Tibial nerve (tissue), 4 donors: ENCODE measurements around the gene OSR1. TPM values are rescaled to one million over a fixed set of nuclear protein-coding genes. Genes with fewer than 3 reads are reported as not detected.

Experiments used
- DNase-seq, 2 donors: peaks; one replicate each; pipeline ENCODE4 v3.0.0-alpha.2; 2019; ENCODE audit warnings: low spot score in 2 of 2
- H3K27ac ChIP-seq, 4 donors: fragments of 200-600 bp; sonication (generic) in 3 of 4; one replicate each; pipeline ENCODE4 v1.5.1; 2017 to 2019; ENCODE audit warnings: mild to moderate bottlenecking in 1 of 4
- H3K27me3 ChIP-seq, 2 donors: fragments of 200-600 bp; sonication (generic) in 1 of 2; one replicate each; pipeline versions ENCODE4 v1.5.1 to v1.6.0; 2017 to 2019
- H3K36me3 ChIP-seq, 3 donors: fragments of 200-600 bp; sonication (generic); one replicate each; pipeline ENCODE4 v1.5.1; 2018 to 2019
- H3K4me1 ChIP-seq, 4 donors: fragments of 200-600 bp; sonication (generic) in 3 of 4; one replicate each; pipeline ENCODE4 v1.5.1; 2017 to 2019
- H3K4me3 ChIP-seq, 4 donors: fragments of 200-600 bp; sonication (generic) in 3 of 4; one replicate each; pipeline ENCODE4 v1.5.1; 2017 to 2019; ENCODE audit warnings: mild to moderate bottlenecking in 1 of 4, moderate library complexity in 1 of 4
- H3K9me3 ChIP-seq, 4 donors: fragments of 200-600 bp; sonication (generic) in 3 of 4; one replicate each; pipeline ENCODE4 v1.5.1; 2017 to 2019
- CTCF ChIP-seq, 5 experiments: fragments of 200-600 bp in 3 of 5; fragments of 450-650 bp in 2 of 5; sonication (generic) in 3 of 5; IDR thresholded peaks; one replicate each; pipeline ENCODE4 v1.5.1; 2016 to 2019; ENCODE audit warnings: antibody characterized with exemption in 5 of 5, mild to moderate bottlenecking in 3 of 5, moderate library complexity in 2 of 5
- EP300 ChIP-seq, 2 donors: sonication (generic); formaldehyde crosslinking; IDR thresholded peaks; one replicate each; pipeline ENCODE4 v1.6.1; 2017; ENCODE audit warnings: antibody characterized with exemption in 2 of 2, mild to moderate bottlenecking in 1 of 2
- POLR2A ChIP-seq, 2 donors: fragments of 450-650 bp; IDR thresholded peaks; one replicate each; pipeline ENCODE4 v1.6.1; 2017; ENCODE audit warnings: antibody characterized with exemption in 2 of 2, mild to moderate bottlenecking in 2 of 2, moderate library complexity in 2 of 2
- WGBS, 2 donors: methylation state at CpG; one replicate each; pipeline ENCODE4 v1.1.5; 2018; 5-methylcytosine and 5-hydroxymethylcytosine counted together
- total RNA-seq, 4 donors: library from RNA; depleted of rRNA; stranded (reverse); fragments of >200 nt; gene quantifications; one replicate each; pipeline ENCODE4 v1.1.0, GENCODE V29; 2016

OSR1 gene
- total RNA-seq, 4 donors from 2014 or later: 8.5 to 22.7 (median 17.9) TPM

DNA sequence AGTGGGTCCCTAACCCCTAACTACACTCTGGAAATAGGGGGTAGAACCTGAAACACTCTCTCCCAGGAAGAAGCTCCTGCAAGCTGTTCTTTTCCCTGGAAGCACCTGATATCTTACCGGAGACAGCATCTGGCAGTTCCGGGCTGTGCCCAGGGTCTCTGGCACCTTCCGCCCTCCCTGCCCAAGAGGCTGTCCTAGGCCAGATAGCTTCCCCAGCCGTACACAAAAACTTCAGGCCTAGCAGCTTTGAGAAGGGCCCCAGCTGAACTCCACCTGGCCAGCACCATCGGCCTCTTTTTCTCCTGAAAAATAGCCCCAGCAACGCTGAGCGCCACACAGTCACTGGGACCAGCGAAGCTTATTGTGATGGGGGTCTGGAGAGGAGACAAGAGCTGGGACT is 9.7 kb downstream of the OSR1 start:
- Histone ChIP-seq H3K4me3 (peak overlapping the region in 2 of 4 donors; percentile 70 to 74), H3K9me3 (no peaks in the 10 kb centered on the region), H3K4me1 (peaks cover 0 to 31% (median 17%) of the 10 kb centered on the region in 4 donors), H3K27ac (peak overlapping the region; percentile 69 to 94 (median 92)), H3K27me3 (peaks cover 0 to 45% of the 10 kb centered on the region in 2 donors), H3K36me3 (peaks cover 0 to 4% (median 0%) of the 10 kb centered on the region in 3 donors)
- DNase-seq: no peak
- TF ChIP-seq EP300 (IDR thresholded peaks at IDR 0.05): no peak
- no peak for TF ChIP-seq POLR2A (IDR thresholded peaks at IDR 0.05)
- no peak for TF ChIP-seq CTCF (IDR thresholded peaks at IDR 0.05)
- 84 to 88% methylated on average over 8 of the region's 8 CpGs for WGBS, 2 donors

- H3K4me3 ChIP-seq: peak overlapping the region; percentile 49 to 95 (median 72)
- WGBS, 2 donors: 1 to 3% methylated on average over 12 to 65 of the region's 76 CpGs
- peaks cover 0 to 37% of the 10 kb centered on the region in 2 donors for H3K27me3 ChIP-seq
- TF ChIP-seq EP300 (IDR thresholded peaks at IDR 0.05) (peak in 1 of 2 donors; percentile 99), POLR2A (IDR thresholded peaks at IDR 0.05) (peak; percentile 94 to 97), CTCF (IDR thresholded peaks at IDR 0.05) (peak in 2 of 5 experiments; percentile 30 to 59)
- H3K36me3 ChIP-seq: peaks cover 0 to 4% (median 0%) of the 10 kb centered on the region in 3 donors
- H3K9me3 ChIP-seq: no peaks in the 10 kb centered on the region
- DNase-seq: peak; percentile 98 to 99
- peak overlapping the region; percentile 69 to 94 (median 92) for H3K27ac ChIP-seq
- H3K4me1 ChIP-seq: peaks cover 0 to 31% (median 17%) of the 10 kb centered on the region in 4 donors
Observed at GRCh38 chr2:19347619-19348562, 10.5 kb downstream of the OSR1 start.

- WGBS, 2 donors: 27 to 54% methylated on average over 6 of the region's 6 CpGs
- no peak for DNase-seq
Observed at GRCh38 chr2:19346983-19347618, 11.3 kb downstream of the OSR1 start.

GRCh38 chr2:19337742-19338141 is 20.7 kb downstream of the OSR1 start:
- peaks cover 0 to 22% (median 0%) of the 10 kb centered on the region in 3 donors for H3K36me3 ChIP-seq
- H3K4me1 ChIP-seq: peaks cover 0 to 3% (median 0%) of the 10 kb centered on the region in 4 donors
- H3K9me3 ChIP-seq: no peaks in the 10 kb centered on the region
- TF ChIP-seq POLR2A (IDR thresholded peaks at IDR 0.05) (no peak), EP300 (IDR thresholded peaks at IDR 0.05) (no peak), CTCF (IDR thresholded peaks at IDR 0.05) (no peak)
- H3K4me3 ChIP-seq: no peak overlapping the region
- 96 to 100% methylated on average over 1 of the region's 1 CpG for WGBS, 2 donors
- H3K27ac ChIP-seq: no peak overlapping the region
- H3K27me3 ChIP-seq: no peaks in the 10 kb centered on the region
- no peak for DNase-seq

More at GRCh38 chr2:19346983-19347618, 11.3 kb downstream of the OSR1 start:
- peaks cover 0 to 29% (median 16%) of the 10 kb centered on the region in 4 donors for H3K4me1 ChIP-seq
- peak overlapping the region; percentile 49 to 95 (median 72) for H3K4me3 ChIP-seq
- H3K9me3 ChIP-seq: no peaks in the 10 kb centered on the region
- peaks cover 0 to 29% of the 10 kb centered on the region in 2 donors for H3K27me3 ChIP-seq
- H3K27ac ChIP-seq: peak overlapping the region; percentile 69 to 94 (median 92)
- peaks cover 0 to 9% (median 0%) of the 10 kb centered on the region in 3 donors for H3K36me3 ChIP-seq
- TF ChIP-seq POLR2A (IDR thresholded peaks at IDR 0.05): no peak
- no peak for TF ChIP-seq EP300 (IDR thresholded peaks at IDR 0.05)
- TF ChIP-seq CTCF (IDR thresholded peaks at IDR 0.05): no peak
